ENCODE data around the gene TRPM2. TPM values are rescaled to one million over a fixed set of nuclear protein-coding genes. Genes with fewer than 3 reads are reported as not detected.
A peak's percentile ranks its signal among the peaks of the same experiment; 100 is the strongest.

The TRPM2 gene
- 2.4 and 3.9 TPM in 2 replicates for total RNA-seq

- intact Hi-C loops (cut with micrococcal nuclease), result no loop called here
- ChIA-PET CTCF (no interaction called here), POLR2A (interaction anchor here (0.6 to 3.2 kb wide), 2 partner anchors 15 to 41 kb away, joined by 6 to 19 read pairs; partner anchors contain the start of gene CFAP410)
Observed at GRCh38 chr21:44353191-44353970, at the start of gene TRPM2. Gene TRPM2 (plus strand): TSS chr21:44353621. CDS start chr21:44353701, 80 bp downstream.

DNA sequence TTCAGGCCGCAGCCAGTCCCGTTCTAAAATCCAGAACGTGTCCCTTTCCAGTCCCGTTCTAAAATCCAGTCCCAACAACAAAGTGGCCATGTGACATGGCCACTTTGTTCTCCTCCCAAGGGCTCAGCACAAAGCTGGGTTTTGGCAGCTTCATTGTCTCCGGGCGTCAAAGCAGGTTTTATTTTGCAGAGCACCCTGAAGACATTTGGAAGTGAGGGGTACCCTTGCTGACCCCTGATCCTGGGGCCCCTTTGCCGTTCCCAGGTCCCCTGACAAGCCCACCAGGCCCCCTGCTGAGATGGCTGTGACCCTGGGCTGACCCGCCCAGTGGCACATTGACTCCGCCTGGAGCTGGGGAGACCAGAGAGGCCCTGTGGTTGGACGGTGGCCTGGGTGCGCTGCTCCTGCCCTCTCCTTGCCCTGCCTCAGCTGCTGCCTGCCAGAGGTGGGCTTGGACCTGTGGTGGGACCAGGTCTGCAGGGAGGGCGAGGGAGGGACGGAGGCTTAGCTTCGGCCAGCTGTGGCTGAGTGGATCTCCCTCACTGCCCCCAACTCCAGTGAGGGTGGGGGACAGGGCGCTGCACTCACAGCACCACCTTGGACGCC lies 49.3 kb upstream of the TRPM2 start:
- Mint-ChIP-seq H3K27ac (peak overlapping the region; percentile 72), H3K27me3 (no peaks in the 10 kb centered on the region), H3K4me3 (no peak overlapping the region), H3K36me3 (ENCODE audit: low read depth) (peaks cover 23% of the 10 kb centered on the region), H3K9me3 (no peaks in the 10 kb centered on the region), H3K4me1 (peaks cover 49% of the 10 kb centered on the region)
- no peak for DNase-seq
- CTCF ChIA-PET, result no interaction called here
- TF ChIP-seq CTCF (IDR thresholded peaks at IDR 0.05), result no peak
- intact Hi-C loops (cut with micrococcal nuclease), result loop anchor here (10.0 kb wide), 2 partner anchors 151 to 489 kb away; partner anchors contain the start of gene LRRC3
- no peak for ATAC-seq (ENCODE audit: low read depth)
- POLR2A ChIA-PET, result interaction anchor here (0.6 kb wide), 1 partner anchor 42 kb away, joined by 3 read pairs; no protein-coding TSS in a partner anchor

More at GRCh38 chr21:44353191-44353970, at the start of gene TRPM2:
- ATAC-seq (ENCODE audit: low read depth), result peak; percentile 65
- Mint-ChIP-seq H3K4me3 (peak within 1 kb of the TSS; percentile 78), H3K9me3 (no peaks in the 10 kb centered on the region), H3K27me3 (peaks cover 14% of the 10 kb centered on the region), H3K36me3 (ENCODE audit: low read depth) (no peaks in the 10 kb centered on the region), H3K4me1 (peaks cover 48% of the 10 kb centered on the region), H3K27ac (peak within 1 kb of the TSS; percentile 75)
- TF ChIP-seq CTCF (IDR thresholded peaks at IDR 0.05), result no peak
- DNase-seq, result no peak

GRCh38 chr21:44304877-44305293 lies 48.5 kb upstream of the TRPM2 start:
- Mint-ChIP-seq H3K36me3 (ENCODE audit: low read depth) (peaks cover 23% of the 10 kb centered on the region), H3K27me3 (no peaks in the 10 kb centered on the region), H3K4me3 (no peak overlapping the region), H3K4me1 (peaks cover 45% of the 10 kb centered on the region), H3K27ac (peak overlapping the region; percentile 75), H3K9me3 (no peaks in the 10 kb centered on the region)
- ChIA-PET CTCF (no interaction called here), POLR2A (no interaction called here)
- DNase-seq (peak; percentile 46), ATAC-seq (ENCODE audit: low read depth) (peak; percentile 59)
- intact Hi-C loops (cut with micrococcal nuclease), result loop anchor here (10.0 kb wide), 2 partner anchors 150 to 490 kb away; partner anchors contain the start of gene LRRC3
- no peak for TF ChIP-seq CTCF (IDR thresholded peaks at IDR 0.05)

- H3K9me3 Mint-ChIP-seq, result no peaks in the 10 kb centered on the region
- no peak overlapping the region for H3K27ac Mint-ChIP-seq
- intact Hi-C loops (cut with micrococcal nuclease), result loop anchor here (10.0 kb wide), 2 partner anchors 149 to 491 kb away; partner anchors contain the start of gene LRRC3
- H3K4me3 Mint-ChIP-seq, result no peak overlapping the region
- peaks cover 27% of the 10 kb centered on the region for H3K36me3 Mint-ChIP-seq (ENCODE audit: low read depth)
- POLR2A ChIA-PET, result no interaction called here
- CTCF ChIA-PET, result no interaction called here
- peaks cover 43% of the 10 kb centered on the region for H3K4me1 Mint-ChIP-seq
- DNase-seq (no peak), ATAC-seq (ENCODE audit: low read depth) (no peak)
- H3K27me3 Mint-ChIP-seq, result no peaks in the 10 kb centered on the region
- no peak for TF ChIP-seq CTCF (IDR thresholded peaks at IDR 0.05)
Observed at GRCh38 chr21:44305691-44306090, 47.7 kb upstream of the TRPM2 start.

Measured in activated B cell treated with CpG ODN at 0.5 μM for 24 hours (primary cell).